K562 (cell line): ENCODE measurements around the gene PCSK6. TPM values are rescaled to one million over a fixed set of nuclear protein-coding genes. Genes with fewer than 3 reads are reported as not detected.

Experiments used
- BRD4 ChIP-seq: fragments of 200-600 bp; sonication (generic); IDR thresholded peaks from 2 replicates; pipeline ENCODE4 v1.6.1; 2017; ENCODE audit warnings: inconsistent platforms
- CBX5 ChIP-seq: IDR thresholded peaks from 2 replicates; pipeline ENCODE4 v1.6.1; 2014; ENCODE audit warnings: low read depth, borderline replicate concordance
- CREM ChIP-seq: IDR thresholded peaks from 2 replicates; pipeline ENCODE4 v1.6.1; 2014; ENCODE audit warnings: antibody characterized with exemption, low read depth
- DDX20 ChIP-seq: fragments of 450-650 bp; IDR thresholded peaks from 2 replicates; pipeline ENCODE4 v1.6.1; 2016; ENCODE audit warnings: missing genetic modification characterization, low read depth, mild to moderate bottlenecking, missing compliant biosample characterization, moderate library complexity
- DIDO1 ChIP-seq: fragments of 450-650 bp; IDR thresholded peaks from 2 replicates; pipeline ENCODE4 v1.6.1; 2016; ENCODE audit warnings: low read depth, missing biosample characterization, missing genetic modification characterization
- ELF1 ChIP-seq: fragments of 200-800 bp; sonication (Bioruptor generic); IDR thresholded peaks from 2 replicates; pipeline ENCODE4 v1.6.1; 2016; ENCODE audit warnings: missing genetic modification characterization, missing compliant biosample characterization
- FOXP1 ChIP-seq: sonication (generic); formaldehyde crosslinking; IDR thresholded peaks from 2 replicates; pipeline ENCODE4 v1.8.0; 2022; ENCODE audit warnings: mild to moderate bottlenecking, missing genetic modification reagents
- LCOR ChIP-seq: sonication (generic); formaldehyde crosslinking; IDR thresholded peaks from 2 replicates; pipeline ENCODE4 v1.8.0; 2022; ENCODE audit warnings: mild to moderate bottlenecking, missing genetic modification reagents
- MTA3 ChIP-seq: fragments of 450-650 bp; formaldehyde crosslinking; IDR thresholded peaks from 2 replicates; pipeline ENCODE4 v1.6.1; 2017; ENCODE audit warnings: mild to moderate bottlenecking, borderline replicate concordance
- NFE2 ChIP-seq: IDR thresholded peaks from 2 replicates; pipeline ENCODE4 v1.6.1; 2014; ENCODE audit warnings: antibody characterized with exemption, low read depth
- NFRKB ChIP-seq: fragments of 450-650 bp; IDR thresholded peaks from 2 replicates; pipeline ENCODE4 v1.6.1; 2016; ENCODE audit warnings: low read depth
- SMAD3 ChIP-seq: fragments of 450-650 bp; formaldehyde crosslinking; conservative IDR thresholded peaks from 2 replicates; pipeline ENCODE4 v1.4.0; 2020; ENCODE audit warnings: mild to moderate bottlenecking
- TEAD1 ChIP-seq, 2 experiments: fragments of 450-650 bp in 1 of 2; sonication (generic) in 1 of 2; formaldehyde crosslinking; IDR thresholded peaks; 2 replicates each; pipeline versions ENCODE4 v1.4.0 to v1.8.0; 2020 to 2022; ENCODE audit warnings: mild to moderate bottlenecking in 2 of 2, missing genetic modification reagents in 1 of 2
- ZFX ChIP-seq: sonication (generic); formaldehyde crosslinking; IDR thresholded peaks from 2 replicates; pipeline ENCODE4 v1.8.0; 2022; ENCODE audit warnings: mild to moderate bottlenecking, missing genetic modification reagents, moderate library complexity
- ZNF239 ChIP-seq: fragments of 250-450 bp; sonication (Bioruptor Pico); IDR thresholded peaks from 2 replicates; pipeline ENCODE4 v1.4.0; 2020; ENCODE audit warnings: mild to moderate bottlenecking
- ZNF354B ChIP-seq: fragments of 250-450 bp; sonication (Bioruptor Pico); IDR thresholded peaks from 2 replicates; pipeline ENCODE4 v1.4.0; 2020
- ZNF583 ChIP-seq: fragments of 250-450 bp; sonication (Bioruptor Pico); IDR thresholded peaks from 2 replicates; pipeline ENCODE4 v1.4.0; 2020
- ZNF584 ChIP-seq: fragments of 200-800 bp; sonication (Bioruptor generic); IDR thresholded peaks from 2 replicates; pipeline ENCODE4 v1.6.1; 2016; ENCODE audit warnings: low read depth, mild to moderate bottlenecking, missing genetic modification characterization, missing compliant biosample characterization
- ZNF766 ChIP-seq: fragments of 200-800 bp; sonication (Bioruptor generic); conservative IDR thresholded peaks from 2 replicates; pipeline ENCODE4 v1.6.1; 2016; ENCODE audit warnings: missing genetic modification characterization, missing compliant biosample characterization
- polyA plus RNA-seq, 8 experiments: library from polyadenylated mRNA; depleted of rRNA in 4 of 8; stranded (reverse) in 5 of 8; unstranded in 3 of 8; fragments of >200 nt; fragmentation: Nextera tagmentation in 2 of 8; fragmentation: Illumina TruSeq in 1 of 8; extraction: Ambion mirVana in 2 of 8; extraction: Trizol in 1 of 8; gene quantifications; 2 replicates each; pipeline versions ENCODE4 v1.2.1 to v1.2.3, GENCODE V29; 2011 to 2014; ENCODE audit warnings: inconsistent platforms in 1 of 8, missing spikeins in 1 of 8
- total RNA-seq, 7 experiments: library from RNA; depleted of rRNA in 6 of 7; stranded (reverse); fragments of >200 nt in 6 of 7; fragmentation: Illumina TruSeq in 2 of 7; extraction: Trizol in 2 of 7; gene quantifications; 2 replicates each; pipeline versions ENCODE4 v1.2.1 to v1.2.3, GENCODE V29; 2011 to 2021; ENCODE audit warnings: low replicate concordance in 1 of 7
- TF ChIP-seq, protein P1 (sequence below): fragments of 450-650 bp; conservative IDR thresholded peaks from 2 replicates; pipeline ENCODE4 v1.6.1; 2016; ENCODE audit warnings: missing genetic modification characterization, low read depth, mild to moderate bottlenecking, control low read depth, missing compliant biosample characterization
- TF ChIP-seq, protein P2 (sequence below): sonication (generic); formaldehyde crosslinking; IDR thresholded peaks from 2 replicates; pipeline ENCODE4 v1.8.1; 2023; ENCODE audit warnings: mild to moderate bottlenecking, missing genetic modification reagents
- TF ChIP-seq, protein P3 (sequence below): fragments of 450-650 bp; formaldehyde crosslinking; IDR thresholded peaks from 2 replicates; pipeline ENCODE4 v1.4.0; 2022; ENCODE audit warnings: mild to moderate bottlenecking, moderate library complexity

PCSK6 gene
- total and polyA plus RNA-seq, 9 of the 15 experiments (the other 6 are each of a cell fraction or from before 2014, with no cell fraction given) = 2.2 to 32.6 (median 14.5) TPM

DNA sequence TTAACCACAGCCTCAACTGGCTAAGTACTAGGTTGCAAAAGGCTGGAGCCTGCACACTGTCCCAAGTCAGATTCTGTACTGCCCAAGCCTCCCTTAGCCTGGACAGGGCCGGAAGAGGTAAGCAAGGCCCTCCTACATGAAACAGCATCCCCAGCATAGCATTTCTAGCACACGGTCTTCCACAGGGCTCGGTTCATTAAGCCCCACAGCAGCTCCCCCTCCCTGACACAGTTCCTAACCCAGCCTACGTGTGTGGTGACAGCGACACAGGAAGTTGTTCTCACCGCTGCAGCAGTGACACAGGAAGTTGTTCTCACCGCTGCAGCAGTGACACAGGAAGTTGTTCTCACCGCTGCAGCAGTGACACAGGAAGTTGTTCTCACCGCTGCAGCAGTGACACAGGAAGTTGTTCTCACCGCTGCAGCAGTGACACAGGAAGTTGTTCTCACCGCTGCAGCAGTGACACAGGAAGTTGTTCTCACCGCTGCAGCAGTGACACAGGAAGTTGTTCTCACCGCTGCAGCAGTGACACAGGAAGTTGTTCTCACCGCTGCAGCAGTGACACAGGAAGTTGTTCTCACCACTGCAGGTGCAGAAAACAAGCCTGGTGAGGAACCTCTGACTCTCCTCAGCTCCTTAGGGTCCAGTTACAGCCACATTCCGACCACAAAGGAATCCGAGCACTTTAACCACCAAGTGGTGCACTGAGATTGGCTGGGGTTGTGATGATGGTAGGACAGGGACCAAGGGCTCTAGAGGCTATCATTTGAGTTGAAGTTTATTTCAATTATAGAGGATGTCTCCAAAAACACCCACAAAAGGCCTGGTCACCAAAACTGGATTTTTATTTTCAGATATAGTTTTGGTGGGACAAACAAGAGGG is 155.4 kb downstream of the PCSK6 start (continued):
- TF ChIP-seq ZNF583 (CRISPR knock-in tag) (peak; percentile 50; the same call in 1 of the 2 replicates), FOXP1 (CRISPR knock-in tag) (peak; percentile 93), TEAD1 (CRISPR knock-in tag; IDR thresholded peaks at IDR 0.05) (peak; percentile 59 to 61; a peak in 2 of 4 replicates), CREM (peak; percentile 69), MTA3 (0 out of 2 replicates have a peak, but pooled peaks have one; percentile 33), ZNF766 (CRISPR knock-in tag) (peak; percentile 96), NFE2 (peak; percentile 28; the same call in 1 of the 2 replicates), BRD4 (peak; percentile 83; the same call in 1 of the 2 replicates), DIDO1 (tag) (peak; percentile 75; the same call in 1 of the 2 replicates), ZNF354B (CRISPR knock-in tag) (0 out of 2 replicates have a peak, but pooled peaks have one; percentile 35), DDX20 (peak; percentile 73), CBX5 (peak; percentile 91), ZFX (CRISPR knock-in tag) (peak; percentile 57), SMAD3 (0 out of 2 replicates have a peak, but pooled peaks have one; percentile 59), ZNF239 (CRISPR knock-in tag) (0 out of 2 replicates have a peak, but pooled peaks have one; percentile 41), ZNF584 (peak; percentile 95), NFRKB (peak; percentile 29; the same call in 1 of the 2 replicates), ELF1 (tag) (peak; percentile 86), LCOR (peak; percentile 74; the same call in 1 of the 2 replicates)
- TF ChIP-seq, protein P1, sequence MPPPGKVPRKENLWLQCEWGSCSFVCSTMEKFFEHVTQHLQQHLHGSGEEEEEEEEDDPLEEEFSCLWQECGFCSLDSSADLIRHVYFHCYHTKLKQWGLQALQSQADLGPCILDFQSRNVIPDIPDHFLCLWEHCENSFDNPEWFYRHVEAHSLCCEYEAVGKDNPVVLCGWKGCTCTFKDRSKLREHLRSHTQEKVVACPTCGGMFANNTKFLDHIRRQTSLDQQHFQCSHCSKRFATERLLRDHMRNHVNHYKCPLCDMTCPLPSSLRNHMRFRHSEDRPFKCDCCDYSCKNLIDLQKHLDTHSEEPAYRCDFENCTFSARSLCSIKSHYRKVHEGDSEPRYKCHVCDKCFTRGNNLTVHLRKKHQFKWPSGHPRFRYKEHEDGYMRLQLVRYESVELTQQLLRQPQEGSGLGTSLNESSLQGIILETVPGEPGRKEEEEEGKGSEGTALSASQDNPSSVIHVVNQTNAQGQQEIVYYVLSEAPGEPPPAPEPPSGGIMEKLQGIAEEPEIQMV = peak; percentile 39; the same call in 1 of the 2 replicates
- TF ChIP-seq, protein P2, sequence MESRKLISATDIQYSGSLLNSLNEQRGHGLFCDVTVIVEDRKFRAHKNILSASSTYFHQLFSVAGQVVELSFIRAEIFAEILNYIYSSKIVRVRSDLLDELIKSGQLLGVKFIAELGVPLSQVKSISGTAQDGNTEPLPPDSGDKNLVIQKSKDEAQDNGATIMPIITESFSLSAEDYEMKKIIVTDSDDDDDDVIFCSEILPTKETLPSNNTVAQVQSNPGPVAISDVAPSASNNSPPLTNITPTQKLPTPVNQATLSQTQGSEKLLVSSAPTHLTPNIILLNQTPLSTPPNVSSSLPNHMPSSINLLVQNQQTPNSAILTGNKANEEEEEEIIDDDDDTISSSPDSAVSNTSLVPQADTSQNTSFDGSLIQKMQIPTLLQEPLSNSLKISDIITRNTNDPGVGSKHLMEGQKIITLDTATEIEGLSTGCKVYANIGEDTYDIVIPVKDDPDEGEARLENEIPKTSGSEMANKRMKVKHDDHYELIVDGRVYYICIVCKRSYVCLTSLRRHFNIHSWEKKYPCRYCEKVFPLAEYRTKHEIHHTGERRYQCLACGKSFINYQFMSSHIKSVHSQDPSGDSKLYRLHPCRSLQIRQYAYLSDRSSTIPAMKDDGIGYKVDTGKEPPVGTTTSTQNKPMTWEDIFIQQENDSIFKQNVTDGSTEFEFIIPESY = peak; percentile 53; the same call in 1 of the 2 replicates
- TF ChIP-seq, protein P3, sequence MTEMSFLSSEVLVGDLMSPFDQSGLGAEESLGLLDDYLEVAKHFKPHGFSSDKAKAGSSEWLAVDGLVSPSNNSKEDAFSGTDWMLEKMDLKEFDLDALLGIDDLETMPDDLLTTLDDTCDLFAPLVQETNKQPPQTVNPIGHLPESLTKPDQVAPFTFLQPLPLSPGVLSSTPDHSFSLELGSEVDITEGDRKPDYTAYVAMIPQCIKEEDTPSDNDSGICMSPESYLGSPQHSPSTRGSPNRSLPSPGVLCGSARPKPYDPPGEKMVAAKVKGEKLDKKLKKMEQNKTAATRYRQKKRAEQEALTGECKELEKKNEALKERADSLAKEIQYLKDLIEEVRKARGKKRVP (CRISPR knock-in tag) = 0 out of 2 replicates have a peak, but pooled peaks have one; percentile 21
